K562 (cell line): ENCODE results near the gene USP4. TPM values are rescaled to one million over a fixed set of nuclear protein-coding genes. Genes with fewer than 3 reads are reported as not detected.

ENCODE experiments used
- BHLHE40 ChIP-seq: IDR thresholded peaks from 2 replicates; pipeline ENCODE4 v1.6.1; 2011; ENCODE audit warnings: low read length, improper control_type of control experiment
- CEBPZ ChIP-seq: fragments of 150-350 bp; IDR thresholded peaks from 2 replicates; pipeline ENCODE4 v1.6.1; 2014; ENCODE audit warnings: low read depth, mild to moderate bottlenecking, low read length, borderline replicate concordance
- CHCHD3 ChIP-seq: fragments of 250-450 bp; sonication (Bioruptor Pico); IDR thresholded peaks from 2 replicates; pipeline ENCODE4 v2.1.2; 2022; ENCODE audit warnings: mild to moderate bottlenecking
- ERF ChIP-seq: fragments of 450-650 bp; formaldehyde crosslinking; IDR thresholded peaks from 2 replicates; pipeline ENCODE4 v1.4.0; 2020; ENCODE audit warnings: mild to moderate bottlenecking, mixed read lengths
- ESRRA ChIP-seq: fragments of 450-650 bp; IDR thresholded peaks from 2 replicates; pipeline ENCODE4 v1.6.1; 2014; ENCODE audit warnings: low read depth, mild to moderate bottlenecking, moderate library complexity, borderline replicate concordance
- FOS ChIP-seq: IDR thresholded peaks from 3 replicates; pipeline ENCODE4 v1.6.1; 2011; ENCODE audit not compliant: insufficient read length; ENCODE audit errors: extremely low read depth
- FUS ChIP-seq: fragments of 200-400 bp; formaldehyde crosslinking; optimal IDR thresholded peaks from 2 replicates; pipeline ENCODE3; 2017; ENCODE audit warnings: low read depth, low read length
- GABPB1 ChIP-seq: sonication (generic); formaldehyde crosslinking; IDR thresholded peaks from 2 replicates; pipeline ENCODE4 v1.8.0; 2022; ENCODE audit warnings: mild to moderate bottlenecking, missing genetic modification reagents
- IFI16 ChIP-seq: fragments of 250-450 bp; sonication (Bioruptor Pico); IDR thresholded peaks from 2 replicates; pipeline ENCODE4 v2.1.2; 2022; ENCODE audit warnings: mild to moderate bottlenecking, inconsistent platforms
- L3MBTL2 ChIP-seq: fragments of 450-650 bp; IDR thresholded peaks from 2 replicates; pipeline ENCODE4 v1.6.1; 2016; ENCODE audit warnings: mild to moderate bottlenecking, moderate library complexity
- NKRF ChIP-seq: fragments of 450-650 bp; IDR thresholded peaks from 2 replicates; pipeline ENCODE4 v1.6.1; 2016; ENCODE audit warnings: borderline replicate concordance
- OTX1 ChIP-seq: fragments of 450-650 bp; formaldehyde crosslinking; IDR thresholded peaks from 2 replicates; pipeline ENCODE4 v1.4.0; 2022; ENCODE audit warnings: mild to moderate bottlenecking
- RAD51 ChIP-seq: fragments of 450-650 bp; IDR thresholded peaks from 2 replicates; pipeline ENCODE4 v1.7.1; 2016; ENCODE audit warnings: low read depth, mild to moderate bottlenecking, borderline replicate concordance
- RCOR1 ChIP-seq, 2 experiments: IDR thresholded peaks; 2 replicates each; pipeline ENCODE4 v1.6.1; 2012; ENCODE audit warnings: low read depth in 2 of 2, low read length in 2 of 2, borderline replicate concordance in 1 of 2, improper control_type of control experiment in 1 of 2
- SP1 ChIP-seq: sonication (generic); formaldehyde crosslinking; IDR thresholded peaks from 2 replicates; pipeline ENCODE4 v1.8.1; 2022; ENCODE audit warnings: mild to moderate bottlenecking, missing genetic modification reagents
- ZBTB8A ChIP-seq: fragments of 450-650 bp; IDR thresholded peaks from 2 replicates; pipeline ENCODE4 v1.6.1; 2018; ENCODE audit warnings: mild to moderate bottlenecking, moderate library complexity; ENCODE audit not compliant: partially characterized antibody
- ZNF699 ChIP-seq: fragments of 250-450 bp; sonication (Bioruptor Pico); IDR thresholded peaks from 2 replicates; pipeline ENCODE4 v1.8.0; 2021; ENCODE audit warnings: mild to moderate bottlenecking, moderate library complexity; ENCODE audit not compliant: insufficient replicate concordance
- polyA plus RNA-seq, 8 experiments: library from polyadenylated mRNA; depleted of rRNA in 4 of 8; stranded (reverse) in 5 of 8; unstranded in 3 of 8; fragments of >200 nt; fragmentation: Nextera tagmentation in 2 of 8; fragmentation: Illumina TruSeq in 1 of 8; extraction: Ambion mirVana in 2 of 8; extraction: Trizol in 1 of 8; gene quantifications; 2 replicates each; pipeline versions ENCODE4 v1.2.1 to v1.2.3, GENCODE V29; 2011 to 2014; ENCODE audit warnings: inconsistent platforms in 1 of 8, missing spikeins in 1 of 8
- total RNA-seq, 7 experiments: library from RNA; depleted of rRNA in 6 of 7; stranded (reverse); fragments of >200 nt in 6 of 7; fragmentation: Illumina TruSeq in 2 of 7; extraction: Trizol in 2 of 7; gene quantifications; 2 replicates each; pipeline versions ENCODE4 v1.2.1 to v1.2.3, GENCODE V29; 2011 to 2021; ENCODE audit warnings: low replicate concordance in 1 of 7
- TF ChIP-seq, protein P1 (sequence below), 2 experiments: fragments of 450-650 bp in 1 of 2; IDR thresholded peaks; 2 replicates each; pipeline ENCODE4 v1.6.1; 2011 to 2017; ENCODE audit warnings: low read depth in 2 of 2, antibody characterized with exemption in 1 of 2, borderline replicate concordance in 1 of 2, low read length in 1 of 2, mild to moderate bottlenecking in 1 of 2, mixed read lengths in 1 of 2; ENCODE audit not compliant: control insufficient read depth in 1 of 2
- TF ChIP-seq, protein P2 (sequence below): fragments of 250-450 bp; sonication (Bioruptor Pico); IDR thresholded peaks from 2 replicates; pipeline ENCODE4 v1.6.1; 2021; ENCODE audit warnings: mild to moderate bottlenecking

USP4 gene
- total and polyA plus RNA-seq, 9 of the 15 experiments (the other 6 are each of a cell fraction or from before 2014, with no cell fraction given) = 11.8 to 40.4 (median 22.9) TPM

GRCh38 chr3:49349348-49350114 lies 9.7 kb upstream of the USP4 start (continued):
- peak; percentile 54; the same call in 1 of the 2 replicates for TF ChIP-seq ESRRA
- TF ChIP-seq FUS = no peak
- peak; percentile 71 for TF ChIP-seq L3MBTL2
- TF ChIP-seq, protein P1, sequence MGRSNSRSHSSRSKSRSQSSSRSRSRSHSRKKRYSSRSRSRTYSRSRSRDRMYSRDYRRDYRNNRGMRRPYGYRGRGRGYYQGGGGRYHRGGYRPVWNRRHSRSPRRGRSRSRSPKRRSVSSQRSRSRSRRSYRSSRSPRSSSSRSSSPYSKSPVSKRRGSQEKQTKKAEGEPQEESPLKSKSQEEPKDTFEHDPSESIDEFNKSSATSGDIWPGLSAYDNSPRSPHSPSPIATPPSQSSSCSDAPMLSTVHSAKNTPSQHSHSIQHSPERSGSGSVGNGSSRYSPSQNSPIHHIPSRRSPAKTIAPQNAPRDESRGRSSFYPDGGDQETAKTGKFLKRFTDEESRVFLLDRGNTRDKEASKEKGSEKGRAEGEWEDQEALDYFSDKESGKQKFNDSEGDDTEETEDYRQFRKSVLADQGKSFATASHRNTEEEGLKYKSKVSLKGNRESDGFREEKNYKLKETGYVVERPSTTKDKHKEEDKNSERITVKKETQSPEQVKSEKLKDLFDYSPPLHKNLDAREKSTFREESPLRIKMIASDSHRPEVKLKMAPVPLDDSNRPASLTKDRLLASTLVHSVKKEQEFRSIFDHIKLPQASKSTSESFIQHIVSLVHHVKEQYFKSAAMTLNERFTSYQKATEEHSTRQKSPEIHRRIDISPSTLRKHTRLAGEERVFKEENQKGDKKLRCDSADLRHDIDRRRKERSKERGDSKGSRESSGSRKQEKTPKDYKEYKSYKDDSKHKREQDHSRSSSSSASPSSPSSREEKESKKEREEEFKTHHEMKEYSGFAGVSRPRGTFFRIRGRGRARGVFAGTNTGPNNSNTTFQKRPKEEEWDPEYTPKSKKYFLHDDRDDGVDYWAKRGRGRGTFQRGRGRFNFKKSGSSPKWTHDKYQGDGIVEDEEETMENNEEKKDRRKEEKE (IDR thresholded peaks at IDR 0.05; ENCODE audit: borderline replicate concordance in 1 of 2, control insufficient read depth in 1 of 2, low read depth in 2 of 2, low read length in 1 of 2) = no peak
- TF ChIP-seq CHCHD3 (CRISPR knock-in tag) = no peak
- peak; percentile 49; the same call in 1 of the 2 replicates for TF ChIP-seq RAD51
- peak; percentile 69; the same call in 1 of the 2 replicates for TF ChIP-seq BHLHE40
- no peak for TF ChIP-seq ERF (CRISPR knock-in tag)
- peak in 1 of 2 experiments; percentile 86; a peak in 2 of 4 replicates for TF ChIP-seq RCOR1 (IDR thresholded peaks at IDR 0.05; ENCODE audit: borderline replicate concordance in 1 of 2, low read depth in 2 of 2, low read length in 2 of 2)
- no peak for TF ChIP-seq ZNF699 (CRISPR knock-in tag)
- TF ChIP-seq, protein P2, sequence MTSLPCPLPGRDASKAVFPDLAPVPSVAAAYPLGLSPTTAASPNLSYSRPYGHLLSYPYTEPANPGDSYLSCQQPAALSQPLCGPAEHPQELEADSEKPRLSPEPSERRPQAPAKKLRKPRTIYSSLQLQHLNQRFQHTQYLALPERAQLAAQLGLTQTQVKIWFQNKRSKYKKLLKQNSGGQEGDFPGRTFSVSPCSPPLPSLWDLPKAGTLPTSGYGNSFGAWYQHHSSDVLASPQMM (CRISPR knock-in tag) = no peak
- TF ChIP-seq FOS = no peak
- TF ChIP-seq IFI16 = no peak
- no peak for TF ChIP-seq OTX1 (CRISPR knock-in tag)
- TF ChIP-seq GABPB1 (CRISPR knock-in tag) = no peak
- TF ChIP-seq SP1 (CRISPR knock-in tag) = no peak
- TF ChIP-seq ZBTB8A = no peak
- no peak for TF ChIP-seq NKRF
- TF ChIP-seq CEBPZ = no peak
